GM12892 (cell line): ENCODE measurements around the gene ATG101.

Experiments
- POLR2A ChIP-seq: IDR thresholded peaks from 2 replicates; pipeline ENCODE4 v1.6.1; 2011; ENCODE audit warnings: low read depth, low read length, control low read depth
- POLR2AphosphoS5 ChIP-seq: IDR thresholded peaks from 2 replicates; pipeline ENCODE4 v1.6.1; 2011; ENCODE audit warnings: low read depth, low read length, control low read depth
- TAF1 ChIP-seq: IDR thresholded peaks from 2 replicates; pipeline ENCODE4 v1.6.1; 2011; ENCODE audit warnings: low read depth, mild to moderate bottlenecking, control low read depth, low read length, borderline replicate concordance

DNA sequence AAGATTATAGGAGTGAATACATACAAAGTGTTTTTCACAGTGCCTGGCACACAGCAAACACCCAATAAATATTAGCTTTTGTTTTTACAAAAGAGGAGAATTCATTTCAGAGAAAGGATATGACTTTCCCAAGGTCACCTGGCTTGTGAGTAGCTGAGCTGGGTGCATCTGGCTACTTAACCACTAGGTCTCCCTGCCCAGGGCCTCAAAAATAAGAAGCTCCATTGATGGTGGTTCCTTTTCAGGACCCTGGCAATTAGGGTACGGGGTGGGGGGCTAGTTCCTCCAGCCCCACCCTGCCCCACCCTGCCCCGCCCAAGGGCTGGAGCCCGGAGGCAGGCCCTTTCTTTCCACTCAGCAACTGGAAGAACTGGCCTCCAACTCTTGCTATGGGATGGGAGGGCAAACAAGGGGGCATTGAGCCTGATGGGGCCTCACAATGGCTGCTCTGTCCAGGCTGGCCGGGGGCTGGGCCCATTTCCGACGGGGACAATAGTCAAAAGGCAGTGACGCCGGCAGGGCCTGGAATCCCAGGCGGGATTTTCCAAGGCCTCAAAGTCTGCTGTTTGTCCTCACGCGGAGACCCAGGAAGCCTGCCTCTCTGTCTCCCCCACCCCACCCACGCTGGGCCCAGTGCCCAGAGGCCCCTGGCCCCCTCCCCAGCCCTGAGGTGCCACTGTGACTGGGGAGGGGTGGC lies 8.2 kb upstream of the ATG101 start:
- no peak for TF ChIP-seq TAF1
- TF ChIP-seq POLR2A: no peak
- no peak for TF ChIP-seq POLR2AphosphoS5
